GM19025 (cell line): ENCODE measurements around the gene IL17C.

ENCODE experiments used
- ATAC-seq: cut with Tn5 transposase; IDR thresholded peaks from one replicate; pipeline ENCODE4 v1.9.1; 2021; ENCODE audit warnings: mild to moderate bottlenecking, low read depth, moderate library complexity; ENCODE audit not compliant: unreplicated experiment

IL17C gene

GRCh38 chr16:88678224-88678979 is 40.0 kb downstream of the IL17C start:
- no peak for ATAC-seq

DNA sequence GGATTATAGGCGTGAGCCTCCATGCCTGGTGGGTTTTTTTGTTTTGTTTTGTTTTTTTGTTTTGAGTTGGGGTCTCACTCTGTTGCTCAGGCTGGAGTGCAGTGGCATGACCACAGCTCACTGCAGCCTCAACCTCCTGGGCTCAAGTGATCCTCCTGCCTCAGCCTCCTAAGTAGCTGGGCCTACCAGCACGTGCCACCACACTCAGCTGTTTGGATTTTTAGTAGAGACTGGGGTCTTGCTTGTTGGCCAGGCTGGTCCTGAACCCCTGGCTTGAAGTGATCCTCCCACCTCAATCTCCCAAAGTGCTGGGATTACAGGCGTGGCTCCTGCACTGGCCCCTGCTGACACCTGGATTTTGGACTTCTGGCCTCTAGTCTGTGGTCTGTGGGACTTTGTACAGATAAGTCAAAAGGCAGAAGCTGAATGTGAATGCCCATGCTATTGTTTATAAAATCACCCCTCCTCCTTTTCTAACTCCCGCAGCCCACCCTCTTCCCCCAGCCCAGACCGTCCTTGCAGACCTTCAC is 42.2 kb downstream of the IL17C start:
- ATAC-seq = no peak

DNA sequence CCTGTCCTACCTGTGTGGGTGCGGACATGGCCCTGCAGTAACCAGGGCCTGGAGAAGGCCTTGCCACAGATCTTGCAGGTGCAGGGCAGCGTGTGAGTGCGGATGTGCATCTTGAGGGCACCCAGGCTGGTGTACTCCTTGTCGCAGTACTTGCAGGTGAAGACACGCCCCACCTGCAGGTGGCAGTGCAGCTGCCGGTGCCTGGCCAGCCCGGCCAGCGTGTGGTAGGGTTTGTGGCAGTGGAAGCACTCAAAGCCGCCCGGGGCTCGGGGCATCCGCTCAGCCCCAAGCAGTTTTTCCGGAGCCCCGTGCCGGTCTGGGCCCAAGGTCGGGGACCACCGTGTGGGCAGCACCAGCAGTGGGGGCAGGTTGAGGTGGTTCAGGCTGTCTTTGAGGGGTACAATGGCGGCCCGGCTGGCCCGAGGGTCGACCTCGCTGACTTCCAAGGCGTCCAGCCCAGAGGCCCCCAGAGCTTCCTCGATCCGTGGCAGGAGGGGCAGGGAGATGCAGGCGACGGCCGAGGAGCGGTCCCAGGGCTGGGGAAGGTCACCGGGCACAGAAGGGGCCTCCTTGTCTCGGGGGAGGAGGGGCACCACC is 42.8 kb downstream of the IL17C start:
- ATAC-seq = peak; percentile 3

- ATAC-seq = peak; percentile 52
Observed at GRCh38 chr16:88681709-88682451, 43.5 kb downstream of the IL17C start.

GRCh38 chr16:88684569-88685155 is 46.3 kb downstream of the IL17C start:
- no peak for ATAC-seq

DNA sequence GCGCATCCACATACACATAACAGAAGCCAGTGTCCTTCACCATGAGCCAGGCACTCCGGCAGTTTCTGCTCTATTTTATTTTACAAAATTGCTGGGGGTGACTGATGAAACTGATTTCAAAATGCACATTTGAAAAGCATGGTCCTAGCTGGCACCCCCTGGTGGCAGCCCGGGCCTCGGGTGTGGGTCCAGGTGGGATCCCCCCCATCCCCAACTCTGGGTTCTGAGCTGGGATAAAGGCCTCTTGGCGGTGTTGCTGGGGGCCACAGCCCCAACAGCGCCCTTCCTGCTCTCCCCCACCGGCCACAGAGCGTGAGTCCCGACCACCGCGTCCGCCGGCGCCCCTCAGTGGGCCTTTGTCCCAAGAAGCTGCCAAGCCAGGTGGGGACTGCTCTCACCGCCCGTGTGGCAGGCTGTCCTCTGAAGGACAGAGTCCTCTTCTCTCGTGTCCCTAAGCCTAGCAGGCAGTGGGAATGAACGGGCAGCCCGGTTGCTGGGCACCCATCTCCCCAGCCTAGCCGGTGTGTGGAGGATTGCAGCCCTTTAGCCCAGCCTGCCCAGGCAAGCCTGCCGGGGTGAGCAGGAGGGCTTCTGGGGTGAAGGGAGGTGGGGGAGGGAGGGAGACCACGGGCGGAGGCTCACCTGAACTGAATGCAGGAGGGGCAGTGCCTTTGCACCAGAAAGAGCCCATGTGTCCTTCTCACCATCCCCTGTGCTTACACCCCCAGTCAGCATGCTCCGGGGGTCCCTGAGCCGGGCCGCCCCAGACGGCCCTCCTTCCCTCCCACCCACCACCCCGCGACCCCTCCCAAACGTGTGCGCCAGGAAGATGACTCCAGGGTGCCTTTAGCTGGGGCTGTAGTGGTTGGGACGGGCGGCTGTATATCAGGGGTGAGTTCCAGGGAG is 47.0 kb downstream of the IL17C start:
- no peak for ATAC-seq

- peak; percentile 17 for ATAC-seq
Observed at GRCh38 chr16:88686062-88686438, 47.7 kb downstream of the IL17C start.

DNA sequence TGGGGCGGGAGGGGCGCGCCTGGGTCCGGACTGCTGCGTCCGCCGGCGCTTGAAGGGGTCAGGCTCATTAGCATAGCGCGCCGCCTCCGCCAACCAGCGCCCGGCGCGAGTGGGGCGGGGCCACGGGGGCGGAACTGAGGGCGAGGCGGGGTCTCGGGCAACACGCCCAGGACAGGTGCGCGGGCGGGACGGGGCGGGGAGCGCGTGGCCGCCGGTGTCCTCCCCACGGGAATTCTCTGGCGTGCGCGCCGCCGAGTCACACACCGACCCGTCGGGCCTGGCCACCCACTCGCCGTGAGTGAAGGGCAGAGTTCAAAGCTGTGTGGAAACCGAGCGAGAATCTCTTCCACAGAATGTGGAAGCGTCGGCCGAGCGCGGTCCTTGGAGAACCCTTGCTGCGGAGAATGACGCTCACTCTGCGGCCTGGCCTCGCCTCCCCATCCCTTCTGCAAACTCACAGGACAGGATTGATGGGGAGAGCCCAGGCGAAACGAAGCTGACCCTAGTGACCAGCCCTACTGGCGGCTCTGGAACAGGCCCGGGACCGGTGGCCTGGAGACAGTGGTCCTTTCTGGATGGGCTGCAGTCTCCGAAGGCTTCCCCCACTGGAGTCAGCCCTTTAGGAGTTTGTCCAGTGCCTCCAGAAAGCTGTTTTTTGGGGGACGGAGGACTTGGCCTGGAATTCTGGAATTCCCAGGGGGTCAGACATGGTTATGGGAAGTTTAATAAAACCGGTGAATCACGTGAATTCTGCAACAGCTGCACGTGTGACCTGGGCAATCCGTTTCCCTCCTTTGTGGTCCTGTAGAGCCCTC is 48.3 kb downstream of the IL17C start, which contains the start of gene SNAI3:
Gene SNAI3, minus strand, starts transcription at position 69 of the 815 bp plus-strand sequence. CDS start 101 bp downstream, outside the sequence.
- peak; percentile 77 for ATAC-seq

DNA sequence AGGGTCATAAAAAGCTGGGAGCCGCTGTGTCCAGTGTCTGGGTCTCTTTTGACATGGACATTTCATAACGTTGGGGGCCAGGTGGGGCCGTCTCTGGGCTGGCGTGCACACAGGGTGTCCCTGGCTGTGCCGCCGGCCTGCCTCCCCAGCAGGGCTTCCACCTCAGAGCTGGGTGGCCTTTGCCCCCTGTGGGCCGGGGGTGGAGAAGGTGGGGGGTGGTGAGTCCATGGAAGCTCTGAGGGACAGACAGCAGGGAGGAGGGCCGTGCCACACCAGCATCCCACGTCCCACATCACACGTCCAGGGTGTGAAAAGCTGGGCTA is 48.8 kb downstream of the IL17C start:
- ATAC-seq = no peak

DNA sequence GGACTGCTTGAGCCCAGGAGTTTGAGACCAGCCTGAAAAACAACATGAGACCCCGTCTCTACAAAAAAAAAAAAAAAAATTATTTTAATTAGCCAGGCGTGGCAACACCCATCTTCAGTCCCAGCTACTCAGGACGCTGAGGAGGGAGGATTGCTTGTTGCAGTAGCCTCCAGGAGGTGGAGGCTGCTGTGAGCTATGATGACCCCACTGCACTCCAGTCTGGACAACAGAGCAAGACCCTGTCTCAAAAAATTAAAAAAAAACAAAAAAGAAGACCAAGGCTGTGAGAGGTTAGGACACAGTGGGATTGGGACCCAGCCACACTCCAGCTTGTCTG is 49.3 kb downstream of the IL17C start:
- ATAC-seq = no peak

- ATAC-seq = no peak
Observed at GRCh38 chr16:88688013-88688778, 49.8 kb downstream of the IL17C start.
